SK-N-SH (cell line): Measurements from ENCODE around the gene ASAP2.

ENCODE experiments used
- EZH2phosphoT487 ChIP-seq: fragments of 200-600 bp; sonication (generic); IDR thresholded peaks from 2 replicates; pipeline ENCODE4 v1.6.1; 2017; ENCODE audit warnings: low read depth, mixed run types, mild to moderate bottlenecking, antibody characterized with exemption, moderate library complexity, borderline replicate concordance
- YY1 ChIP-seq: IDR thresholded peaks from 2 replicates; pipeline ENCODE4 v1.4.0; 2012; ENCODE audit warnings: low read depth, mild to moderate bottlenecking

GRCh38 chr2:9262671-9263171 is 56.1 kb downstream of the ASAP2 start:
- TF ChIP-seq EZH2phosphoT487 (no peak), YY1 (no peak)
